Measurements from ENCODE around the gene TAF4. TPM values are rescaled to one million over a fixed set of nuclear protein-coding genes. Genes with fewer than 3 reads are reported as not detected.

The TAF4 gene
- total and polyA plus RNA-seq, 2 of the 13 experiments (the other 11 are each of a cell fraction or from before 2014, with no cell fraction given) = 5.9 to 12.0 TPM

- TF ChIP-seq ARNT2 (CRISPR knock-in tag; IDR thresholded peaks at IDR 0.05; ENCODE audit: low read depth) (peak; percentile 71), NR0B2 (CRISPR knock-in tag; IDR thresholded peaks at IDR 0.05) (no peak), ZNF564 (CRISPR knock-in tag; IDR thresholded peaks at IDR 0.05) (no peak), CEBPB (IDR thresholded peaks at IDR 0.05; ENCODE audit: borderline replicate concordance, low read depth, low read length) (peak; percentile 99), ZUFSP (CRISPR knock-in tag; IDR thresholded peaks at IDR 0.05; ENCODE audit: borderline replicate concordance) (no peak), TP53 (CRISPR knock-in tag; conservative IDR thresholded peaks at IDR 0.05) (0 out of 2 replicates have a peak, but pooled peaks have one; percentile 71), ZGPAT (CRISPR knock-in tag; IDR thresholded peaks at IDR 0.05) (peak; percentile 87), PLSCR1 (CRISPR knock-in tag; IDR thresholded peaks at IDR 0.05; ENCODE audit: borderline replicate concordance) (no peak), ZC3H4 (CRISPR knock-in tag; IDR thresholded peaks at IDR 0.05; ENCODE audit: borderline replicate concordance) (0 out of 2 replicates have a peak, but pooled peaks have one; percentile 15), ADNP (CRISPR knock-in tag; IDR thresholded peaks at IDR 0.05) (no peak), ZNF749 (CRISPR knock-in tag; IDR thresholded peaks at IDR 0.05; ENCODE audit: borderline replicate concordance) (no peak), HOXA5 (CRISPR knock-in tag; IDR thresholded peaks at IDR 0.05) (no peak), ZNF75D (CRISPR knock-in tag; IDR thresholded peaks at IDR 0.05; ENCODE audit: borderline replicate concordance) (no peak), JARID2 (CRISPR knock-in tag; IDR thresholded peaks at IDR 0.05; ENCODE audit: insufficient replicate concordance) (no peak), ZNF891 (CRISPR knock-in tag; IDR thresholded peaks at IDR 0.05) (no peak), ZNF646 (CRISPR knock-in tag; IDR thresholded peaks at IDR 0.05) (no peak; the same call in 1 of the 2 replicates), TSC22D2 (CRISPR knock-in tag; IDR thresholded peaks at IDR 0.05; ENCODE audit: borderline replicate concordance) (no peak), CC2D1A (CRISPR knock-in tag; IDR thresholded peaks at IDR 0.05) (no peak)
These were observed 22.4 kb downstream of the TAF4 start (continued) for GRCh38 chr20:62043131-62043914.

Measured in HepG2 (cell line).